K562 (cell line): ENCODE data around the gene COX4I2. TPM values are rescaled to one million over a fixed set of nuclear protein-coding genes. Genes with fewer than 3 reads are reported as not detected.

Experiments
- ATF1 ChIP-seq, 2 experiments: fragments of 450-650 bp in 1 of 2; IDR thresholded peaks; 2 replicates each; pipeline ENCODE4 v1.6.1; 2016; ENCODE audit warnings: missing compliant biosample characterization in 1 of 2, missing genetic modification characterization in 1 of 2
- ATF7 ChIP-seq: fragments of 450-650 bp; IDR thresholded peaks from 2 replicates; pipeline ENCODE4 v1.7.1; 2014; ENCODE audit warnings: mild to moderate bottlenecking, moderate library complexity
- CCAR2 ChIP-seq: fragments of 200-400 bp; formaldehyde crosslinking; IDR thresholded peaks from 2 replicates; pipeline ENCODE4 v1.6.1; 2017; ENCODE audit warnings: mild to moderate bottlenecking, low read depth, low read length
- FOSL1 ChIP-seq: fragments of 200-800 bp; sonication (Bioruptor generic); conservative IDR thresholded peaks from 2 replicates; pipeline ENCODE4 v1.6.1; 2016; ENCODE audit warnings: missing genetic modification characterization, missing compliant biosample characterization
- GATAD2A ChIP-seq: fragments of 450-650 bp; IDR thresholded peaks from 2 replicates; pipeline ENCODE4 v1.6.1; 2017
- MCM5 ChIP-seq: fragments of 450-650 bp; IDR thresholded peaks from 2 replicates; pipeline ENCODE4 v1.6.1; 2016; ENCODE audit warnings: low read depth
- NCOA4 ChIP-seq: fragments of 450-650 bp; IDR thresholded peaks from 2 replicates; pipeline ENCODE4 v1.6.1; 2018; ENCODE audit warnings: mild to moderate bottlenecking; ENCODE audit not compliant: partially characterized antibody
- NUFIP1 ChIP-seq: fragments of 450-650 bp; IDR thresholded peaks from 2 replicates; pipeline ENCODE4 v1.6.1; 2018; ENCODE audit not compliant: partially characterized antibody
- SREBF1 ChIP-seq: fragments of 150-350 bp; IDR thresholded peaks from 2 replicates; pipeline ENCODE4 v1.6.1; 2014; ENCODE audit warnings: antibody characterized with exemption, low read depth, low read length, borderline replicate concordance
- SRSF7 ChIP-seq: fragments of 200-400 bp; formaldehyde crosslinking; optimal IDR thresholded peaks from 2 replicates; pipeline ENCODE3; 2017; ENCODE audit warnings: mild to moderate bottlenecking, low read depth, low read length
- WHSC1 ChIP-seq: IDR thresholded peaks from one replicate; pipeline ENCODE4 v1.6.1; 2012; ENCODE audit warnings: low read length, control low read depth, inconsistent platforms
- ZBED1 ChIP-seq: IDR thresholded peaks from 2 replicates; pipeline ENCODE4 v1.6.1; 2014
- ZEB2 ChIP-seq: fragments of 450-650 bp; IDR thresholded peaks from 2 replicates; pipeline ENCODE4 v1.6.1; 2016
- ZFP30 ChIP-seq: fragments of 250-450 bp; sonication (Bioruptor Pico); IDR thresholded peaks from 2 replicates; pipeline ENCODE4 v1.8.0; 2022; ENCODE audit warnings: moderate library complexity, mild to moderate bottlenecking, inconsistent platforms, borderline replicate concordance
- ZFP36 ChIP-seq: fragments of 150-350 bp; IDR thresholded peaks from 2 replicates; pipeline ENCODE4 v1.6.1; 2018; ENCODE audit warnings: low read length, low read depth; ENCODE audit not compliant: partially characterized antibody
- ZNF133 ChIP-seq: fragments of 250-450 bp; sonication (Bioruptor Pico); IDR thresholded peaks from 2 replicates; pipeline ENCODE4 v1.4.0; 2020; ENCODE audit warnings: mild to moderate bottlenecking
- ZNF253 ChIP-seq: fragments of 250-450 bp; sonication (Bioruptor Pico); conservative IDR thresholded peaks from 2 replicates; pipeline ENCODE4 v1.6.1; 2021; ENCODE audit warnings: mild to moderate bottlenecking
- ZNF583 ChIP-seq: fragments of 250-450 bp; sonication (Bioruptor Pico); IDR thresholded peaks from 2 replicates; pipeline ENCODE4 v1.4.0; 2020
- polyA plus RNA-seq, 8 experiments: library from polyadenylated mRNA; depleted of rRNA in 4 of 8; stranded (reverse) in 5 of 8; unstranded in 3 of 8; fragments of >200 nt; fragmentation: Nextera tagmentation in 2 of 8; fragmentation: Illumina TruSeq in 1 of 8; extraction: Ambion mirVana in 2 of 8; extraction: Trizol in 1 of 8; gene quantifications; 2 replicates each; pipeline versions ENCODE4 v1.2.1 to v1.2.3, GENCODE V29; 2011 to 2014; ENCODE audit warnings: inconsistent platforms in 1 of 8, missing spikeins in 1 of 8
- total RNA-seq, 7 experiments: library from RNA; depleted of rRNA in 6 of 7; stranded (reverse); fragments of >200 nt in 6 of 7; fragmentation: Illumina TruSeq in 2 of 7; extraction: Trizol in 2 of 7; gene quantifications; 2 replicates each; pipeline versions ENCODE4 v1.2.1 to v1.2.3, GENCODE V29; 2011 to 2021; ENCODE audit warnings: low replicate concordance in 1 of 7
- TF ChIP-seq, protein P1 (sequence below), 2 experiments: IDR thresholded peaks; 2 replicates each; pipeline ENCODE4 v1.6.1; 2012; ENCODE audit warnings: improper control_type of control experiment in 2 of 2, low read depth in 2 of 2, low read length in 2 of 2, borderline replicate concordance in 1 of 2
- TF ChIP-seq, protein P2 (sequence below): fragments of 250-450 bp; sonication (Bioruptor Pico); IDR thresholded peaks from 2 replicates; pipeline ENCODE4 v1.8.0; 2021; ENCODE audit warnings: moderate library complexity, mild to moderate bottlenecking, inconsistent platforms
- TF ChIP-seq, protein P3 (sequence below), 2 experiments: fragments of 450-650 bp; IDR thresholded peaks; 2 replicates each; pipeline ENCODE4 v1.6.1; 2016
- TF ChIP-seq, protein P4 (sequence below), 2 experiments: fragments of 250-450 bp in 1 of 2; fragments of 450-650 bp in 1 of 2; sonication (Bioruptor Pico) in 1 of 2; IDR thresholded peaks; 2 replicates each; pipeline versions ENCODE4 v1.6.1 to v1.8.0; 2016 to 2021; ENCODE audit warnings: mild to moderate bottlenecking in 2 of 2, moderate library complexity in 2 of 2, missing compliant biosample characterization in 1 of 2, missing genetic modification characterization in 1 of 2
- TF ChIP-seq, protein P5 (sequence below): fragments of 450-650 bp; conservative IDR thresholded peaks from 2 replicates; pipeline ENCODE4 v1.6.1; 2016; ENCODE audit warnings: missing genetic modification characterization, low read depth, mild to moderate bottlenecking, missing compliant biosample characterization, moderate library complexity

The COX4I2 gene
- total and polyA plus RNA-seq, 9 of the 15 experiments (the other 6 are each of a cell fraction or from before 2014, with no cell fraction given): not detected

DNA sequence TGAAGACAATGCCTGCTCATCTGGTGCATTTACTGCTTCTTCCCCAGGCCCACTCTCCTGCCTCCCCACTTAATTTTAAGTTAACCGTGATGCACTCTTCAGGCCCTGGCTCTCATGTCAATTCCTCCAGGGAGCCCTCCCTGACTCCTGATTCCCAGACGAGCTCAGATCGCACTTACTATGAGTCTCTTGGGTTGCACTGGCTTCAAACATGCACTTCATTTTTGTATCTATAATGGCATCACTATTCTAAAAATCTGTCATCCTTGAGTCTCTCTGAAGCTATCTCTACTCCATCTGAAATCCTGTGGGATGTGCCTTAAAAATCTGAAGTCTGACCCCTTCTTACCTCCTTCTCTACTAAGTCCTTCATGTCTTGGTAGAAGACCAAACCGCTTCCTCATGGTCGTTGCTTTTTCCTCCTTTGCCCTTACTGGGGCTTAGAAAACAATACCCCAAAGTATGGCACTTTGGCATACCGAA lies 24.7 kb downstream of the COX4I2 start (continued):
- TF ChIP-seq, protein P1, sequence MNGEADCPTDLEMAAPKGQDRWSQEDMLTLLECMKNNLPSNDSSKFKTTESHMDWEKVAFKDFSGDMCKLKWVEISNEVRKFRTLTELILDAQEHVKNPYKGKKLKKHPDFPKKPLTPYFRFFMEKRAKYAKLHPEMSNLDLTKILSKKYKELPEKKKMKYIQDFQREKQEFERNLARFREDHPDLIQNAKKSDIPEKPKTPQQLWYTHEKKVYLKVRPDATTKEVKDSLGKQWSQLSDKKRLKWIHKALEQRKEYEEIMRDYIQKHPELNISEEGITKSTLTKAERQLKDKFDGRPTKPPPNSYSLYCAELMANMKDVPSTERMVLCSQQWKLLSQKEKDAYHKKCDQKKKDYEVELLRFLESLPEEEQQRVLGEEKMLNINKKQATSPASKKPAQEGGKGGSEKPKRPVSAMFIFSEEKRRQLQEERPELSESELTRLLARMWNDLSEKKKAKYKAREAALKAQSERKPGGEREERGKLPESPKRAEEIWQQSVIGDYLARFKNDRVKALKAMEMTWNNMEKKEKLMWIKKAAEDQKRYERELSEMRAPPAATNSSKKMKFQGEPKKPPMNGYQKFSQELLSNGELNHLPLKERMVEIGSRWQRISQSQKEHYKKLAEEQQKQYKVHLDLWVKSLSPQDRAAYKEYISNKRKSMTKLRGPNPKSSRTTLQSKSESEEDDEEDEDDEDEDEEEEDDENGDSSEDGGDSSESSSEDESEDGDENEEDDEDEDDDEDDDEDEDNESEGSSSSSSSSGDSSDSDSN (IDR thresholded peaks at IDR 0.05; ENCODE audit: borderline replicate concordance in 1 of 2, low read depth in 2 of 2, low read length in 2 of 2): no peak
- TF ChIP-seq GATAD2A: peak; percentile 63; the same call in 1 of the 2 replicates
- TF ChIP-seq SREBF1: no peak
- TF ChIP-seq SRSF7: no peak
- TF ChIP-seq, protein P2, sequence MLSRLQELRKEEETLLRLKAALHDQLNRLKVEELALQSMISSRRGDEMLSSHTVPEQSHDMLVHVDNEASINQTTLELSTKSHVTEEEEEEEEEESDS (CRISPR knock-in tag): no peak
- no peak for TF ChIP-seq NCOA4
- TF ChIP-seq NUFIP1: peak; percentile 10
- no peak for TF ChIP-seq ZBED1
- TF ChIP-seq WHSC1: no peak
- TF ChIP-seq ZNF253 (CRISPR knock-in tag): no peak
- TF ChIP-seq, protein P3, sequence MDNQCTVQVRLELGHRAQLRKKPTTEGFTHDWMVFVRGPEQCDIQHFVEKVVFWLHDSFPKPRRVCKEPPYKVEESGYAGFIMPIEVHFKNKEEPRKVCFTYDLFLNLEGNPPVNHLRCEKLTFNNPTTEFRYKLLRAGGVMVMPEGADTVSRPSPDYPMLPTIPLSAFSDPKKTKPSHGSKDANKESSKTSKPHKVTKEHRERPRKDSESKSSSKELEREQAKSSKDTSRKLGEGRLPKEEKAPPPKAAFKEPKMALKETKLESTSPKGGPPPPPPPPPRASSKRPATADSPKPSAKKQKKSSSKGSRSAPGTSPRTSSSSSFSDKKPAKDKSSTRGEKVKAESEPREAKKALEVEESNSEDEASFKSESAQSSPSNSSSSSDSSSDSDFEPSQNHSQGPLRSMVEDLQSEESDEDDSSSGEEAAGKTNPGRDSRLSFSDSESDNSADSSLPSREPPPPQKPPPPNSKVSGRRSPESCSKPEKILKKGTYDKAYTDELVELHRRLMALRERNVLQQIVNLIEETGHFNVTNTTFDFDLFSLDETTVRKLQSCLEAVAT (IDR thresholded peaks at IDR 0.05): no peak
- no peak for TF ChIP-seq MCM5
- TF ChIP-seq ZEB2: 0 out of 2 replicates have a peak, but pooled peaks have one; percentile 6
- TF ChIP-seq ZFP36: peak; percentile 96
- TF ChIP-seq, protein P4, sequence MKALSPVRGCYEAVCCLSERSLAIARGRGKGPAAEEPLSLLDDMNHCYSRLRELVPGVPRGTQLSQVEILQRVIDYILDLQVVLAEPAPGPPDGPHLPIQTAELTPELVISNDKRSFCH (CRISPR knock-in tag; IDR thresholded peaks at IDR 0.05): no peak
- TF ChIP-seq, protein P4 (tag; IDR thresholded peaks at IDR 0.05): no peak
- TF ChIP-seq ZNF583 (CRISPR knock-in tag): no peak
- 0 out of 2 replicates have a peak, but pooled peaks have one; percentile 25 for TF ChIP-seq CCAR2
- TF ChIP-seq ATF1 (CRISPR knock-in tag; IDR thresholded peaks at IDR 0.05): no peak
- TF ChIP-seq ATF1 (tag; IDR thresholded peaks at IDR 0.05): 0 out of 2 replicates have a peak, but pooled peaks have one; percentile 23
- no peak for TF ChIP-seq ZNF133 (CRISPR knock-in tag)
- TF ChIP-seq, protein P5, sequence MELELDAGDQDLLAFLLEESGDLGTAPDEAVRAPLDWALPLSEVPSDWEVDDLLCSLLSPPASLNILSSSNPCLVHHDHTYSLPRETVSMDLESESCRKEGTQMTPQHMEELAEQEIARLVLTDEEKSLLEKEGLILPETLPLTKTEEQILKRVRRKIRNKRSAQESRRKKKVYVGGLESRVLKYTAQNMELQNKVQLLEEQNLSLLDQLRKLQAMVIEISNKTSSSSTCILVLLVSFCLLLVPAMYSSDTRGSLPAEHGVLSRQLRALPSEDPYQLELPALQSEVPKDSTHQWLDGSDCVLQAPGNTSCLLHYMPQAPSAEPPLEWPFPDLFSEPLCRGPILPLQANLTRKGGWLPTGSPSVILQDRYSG (tag): no peak
- TF ChIP-seq ATF7: 0 out of 2 replicates have a peak, but pooled peaks have one; percentile 9
- TF ChIP-seq ZFP30 (CRISPR knock-in tag): no peak
- TF ChIP-seq FOSL1 (tag): no peak
